Loucy (cell line): ENCODE results near the gene ATP13A4.

Experiments
- H2AFZ ChIP-seq: fragments of 200-600 bp; sonication (generic); 2 replicates; pipeline ENCODE4 v1.6.0; 2016; ENCODE audit warnings: antibody characterized with exemption, mild to moderate bottlenecking, low read length, moderate library complexity
- H3F3A ChIP-seq: fragments of 200-600 bp; 2 replicates; pipeline ENCODE4 v1.6.0; 2016; ENCODE audit warnings: antibody characterized with exemption, low read depth, mild to moderate bottlenecking
- H3K27me3 ChIP-seq: fragments of 200-600 bp; sonication (generic); 2 replicates; pipeline ENCODE4 v1.6.1; 2014; ENCODE audit warnings: low read length, mild to moderate bottlenecking; ENCODE audit not compliant: insufficient read depth, poor library complexity, severe bottlenecking
- H3K36me3 ChIP-seq: fragments of 200-600 bp; sonication (generic); 2 replicates; pipeline ENCODE4 v1.6.1; 2016; ENCODE audit warnings: low read length; ENCODE audit not compliant: insufficient read depth
- H3K4me1 ChIP-seq: fragments of 200-600 bp; sonication (generic); 2 replicates; pipeline ENCODE4 v1.5.1; 2014; ENCODE audit warnings: low read length, mild to moderate bottlenecking; ENCODE audit not compliant: insufficient read depth, poor library complexity, severe bottlenecking
- H3K4me2 ChIP-seq: fragments of 200-600 bp; sonication (generic); 2 replicates; pipeline ENCODE4 v1.6.0; 2014; ENCODE audit warnings: antibody characterized with exemption, low read length, low read depth, mild to moderate bottlenecking; ENCODE audit not compliant: poor library complexity, severe bottlenecking
- H3K4me3 ChIP-seq: fragments of 200-600 bp; sonication (generic); 2 replicates; pipeline ENCODE4 v1.5.1; 2014; ENCODE audit warnings: low read length, mild to moderate bottlenecking, mixed read lengths; ENCODE audit not compliant: poor library complexity, severe bottlenecking
- H3K79me2 ChIP-seq: fragments of 200-600 bp; sonication (generic); 2 replicates; pipeline ENCODE4 v1.6.1; 2014; ENCODE audit warnings: low read length; ENCODE audit not compliant: insufficient read depth
- H3K9ac ChIP-seq: fragments of 200-600 bp; sonication (generic); 2 replicates; pipeline ENCODE4 v1.6.0; 2014; ENCODE audit warnings: mild to moderate bottlenecking, low read depth, low read length, moderate library complexity; ENCODE audit not compliant: poor library complexity, severe bottlenecking
- H3K9me2 ChIP-seq: fragments of 200-600 bp; sonication (generic); replicated peaks from 2 replicates; pipeline ENCODE4 v1.6.1; 2016; ENCODE audit warnings: low read depth, low read length, mixed read lengths
- H3K9me3 ChIP-seq: fragments of 200-600 bp; sonication (generic); 2 replicates; pipeline ENCODE4 v1.6.1; 2014; ENCODE audit warnings: mild to moderate bottlenecking, antibody characterized with exemption, low read length, low read depth; ENCODE audit not compliant: insufficient read depth
- H4K20me1 ChIP-seq: fragments of 200-600 bp; sonication (generic); 2 replicates; pipeline ENCODE4 v1.6.0; 2014; ENCODE audit warnings: antibody characterized with exemption, low read length, mild to moderate bottlenecking; ENCODE audit not compliant: insufficient read depth, poor library complexity, severe bottlenecking
- EZH2phosphoT487 ChIP-seq: fragments of 200-600 bp; IDR thresholded peaks from 2 replicates; pipeline ENCODE4 v1.6.1; 2018; ENCODE audit warnings: antibody characterized with exemption, mild to moderate bottlenecking, moderate library complexity, borderline replicate concordance
- TF ChIP-seq, protein P1 (sequence below): fragments of 200-600 bp; sonication (generic); conservative IDR thresholded peaks from 2 replicates; pipeline ENCODE4 v1.5.1; 2014; ENCODE audit warnings: mild to moderate bottlenecking, antibody characterized with exemption, low read length

Gene ATP13A4

DNA sequence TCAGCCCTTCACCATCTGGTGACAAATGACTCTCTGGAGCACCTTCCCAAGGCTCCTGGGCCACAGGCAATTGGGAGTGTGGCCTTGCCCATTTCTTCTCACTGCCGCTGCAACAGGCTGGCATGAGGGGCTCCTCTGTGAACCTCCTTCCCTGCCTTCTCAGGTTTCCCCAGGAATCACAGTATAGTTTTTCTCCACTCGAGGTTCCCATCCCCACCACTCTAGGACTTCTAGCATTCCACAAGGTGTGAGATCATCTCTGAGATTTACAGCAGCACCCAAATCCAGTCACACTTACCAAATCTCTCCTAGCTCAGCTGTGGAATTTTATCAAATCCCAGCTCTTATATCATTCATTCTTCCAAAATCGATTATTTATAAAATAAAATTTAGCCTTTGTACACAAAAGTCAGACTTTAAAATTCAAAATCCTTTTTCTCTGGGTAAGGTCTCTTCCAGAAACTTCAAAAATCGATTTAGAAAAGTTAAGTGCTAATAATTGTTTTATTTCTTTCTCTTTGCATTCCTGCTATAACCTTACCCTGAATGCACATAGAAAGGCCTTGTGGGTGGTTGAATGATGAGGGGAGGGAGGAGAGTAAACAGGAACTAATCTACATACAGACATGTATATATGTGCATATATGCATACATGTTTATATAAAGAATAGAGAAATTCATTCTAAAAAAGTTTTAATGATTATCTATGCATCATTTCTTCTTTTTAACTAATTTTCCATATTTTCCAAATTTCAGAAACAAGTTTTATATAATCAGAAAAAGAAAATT is 18.9 kb upstream of the ATP13A4 start:
- H3K9me3 ChIP-seq: no peaks in the 10 kb centered on the region
- no peaks in the 10 kb centered on the region for H3F3A ChIP-seq
- H3K4me3 ChIP-seq: no peak overlapping the region
- no peaks in the 10 kb centered on the region for H3K27me3 ChIP-seq
- no peak overlapping the region for H3K9ac ChIP-seq
- H3K36me3 ChIP-seq: no peaks in the 10 kb centered on the region
- H3K4me1 ChIP-seq: peaks cover 4% of the 10 kb centered on the region
- H2AFZ ChIP-seq: no peak overlapping the region
- no peaks in the 10 kb centered on the region for H3K79me2 ChIP-seq
- no peaks in the 10 kb centered on the region for H3K9me2 ChIP-seq
- no peak for TF ChIP-seq EZH2phosphoT487
- TF ChIP-seq, protein P1, sequence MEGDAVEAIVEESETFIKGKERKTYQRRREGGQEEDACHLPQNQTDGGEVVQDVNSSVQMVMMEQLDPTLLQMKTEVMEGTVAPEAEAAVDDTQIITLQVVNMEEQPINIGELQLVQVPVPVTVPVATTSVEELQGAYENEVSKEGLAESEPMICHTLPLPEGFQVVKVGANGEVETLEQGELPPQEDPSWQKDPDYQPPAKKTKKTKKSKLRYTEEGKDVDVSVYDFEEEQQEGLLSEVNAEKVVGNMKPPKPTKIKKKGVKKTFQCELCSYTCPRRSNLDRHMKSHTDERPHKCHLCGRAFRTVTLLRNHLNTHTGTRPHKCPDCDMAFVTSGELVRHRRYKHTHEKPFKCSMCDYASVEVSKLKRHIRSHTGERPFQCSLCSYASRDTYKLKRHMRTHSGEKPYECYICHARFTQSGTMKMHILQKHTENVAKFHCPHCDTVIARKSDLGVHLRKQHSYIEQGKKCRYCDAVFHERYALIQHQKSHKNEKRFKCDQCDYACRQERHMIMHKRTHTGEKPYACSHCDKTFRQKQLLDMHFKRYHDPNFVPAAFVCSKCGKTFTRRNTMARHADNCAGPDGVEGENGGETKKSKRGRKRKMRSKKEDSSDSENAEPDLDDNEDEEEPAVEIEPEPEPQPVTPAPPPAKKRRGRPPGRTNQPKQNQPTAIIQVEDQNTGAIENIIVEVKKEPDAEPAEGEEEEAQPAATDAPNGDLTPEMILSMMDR: no peak
- H4K20me1 ChIP-seq: no peaks in the 10 kb centered on the region
- no peak overlapping the region for H3K4me2 ChIP-seq

DNA sequence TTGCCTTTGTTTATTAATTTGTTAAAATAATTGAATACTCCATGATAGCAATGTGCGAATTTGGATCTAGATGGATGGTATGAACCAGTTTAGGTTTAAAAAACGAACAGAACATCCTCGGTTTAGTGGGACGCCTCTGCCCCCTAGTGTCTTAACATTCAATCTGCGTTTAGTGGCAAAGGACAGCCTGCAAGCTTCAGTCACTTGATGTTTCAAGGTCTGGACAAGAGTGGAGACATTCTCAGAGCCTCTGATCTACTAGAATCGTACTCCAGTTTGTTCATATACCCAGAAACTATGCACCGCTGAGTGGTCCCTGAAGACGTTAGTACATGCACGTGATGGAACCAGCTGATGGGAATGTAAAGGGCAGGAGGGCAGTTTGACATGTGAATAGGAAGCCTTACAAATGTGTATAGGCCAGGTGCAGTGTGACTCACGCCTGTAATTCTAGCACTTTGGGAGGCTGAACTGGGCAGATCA is 17.8 kb upstream of the ATP13A4 start:
- H3F3A ChIP-seq: no peaks in the 10 kb centered on the region
- peak overlapping the region; percentile 65; the same call in 1 of the 2 replicates for H2AFZ ChIP-seq
- no peaks in the 10 kb centered on the region for H3K79me2 ChIP-seq
- TF ChIP-seq EZH2phosphoT487: no peak
- TF ChIP-seq, protein P1: peak; percentile 95
- H4K20me1 ChIP-seq: no peaks in the 10 kb centered on the region
- H3K9ac ChIP-seq: no peak overlapping the region
- H3K9me3 ChIP-seq: no peaks in the 10 kb centered on the region
- no peaks in the 10 kb centered on the region for H3K27me3 ChIP-seq
- peaks cover 4% of the 10 kb centered on the region for H3K4me1 ChIP-seq
- no peaks in the 10 kb centered on the region for H3K36me3 ChIP-seq
- no peak overlapping the region for H3K4me2 ChIP-seq
- no peaks in the 10 kb centered on the region for H3K9me2 ChIP-seq
- no peak overlapping the region for H3K4me3 ChIP-seq

- H3K4me1 ChIP-seq: no peaks in the 10 kb centered on the region
- no peak overlapping the region for H3K4me3 ChIP-seq
- no peaks in the 10 kb centered on the region for H3K9me2 ChIP-seq
- no peak for TF ChIP-seq EZH2phosphoT487
- TF ChIP-seq, protein P1: no peak
- H3K79me2 ChIP-seq: no peaks in the 10 kb centered on the region
- H3K4me2 ChIP-seq: no peak overlapping the region
- no peaks in the 10 kb centered on the region for H3K9me3 ChIP-seq
- no peaks in the 10 kb centered on the region for H3K27me3 ChIP-seq
- H2AFZ ChIP-seq: no peak overlapping the region
- no peak overlapping the region for H3K9ac ChIP-seq
- H4K20me1 ChIP-seq: no peaks in the 10 kb centered on the region
- no peaks in the 10 kb centered on the region for H3F3A ChIP-seq
- no peaks in the 10 kb centered on the region for H3K36me3 ChIP-seq
These were observed 14.4 kb upstream of the ATP13A4 start for GRCh38 chr3:193569119-193569518.
